ENCODE results near the gene GLB1L3.
"Not testable (repeated sequence)": the region's sequence is repeated elsewhere in the genome, so short reads cannot be mapped to it uniquely, and the experiment has no call there.

The GLB1L3 gene

GRCh38 chr11:134276396-134277182, 410 bp downstream of the GLB1L3 start:
- DNase-seq, result peak; percentile 22

- DNase-seq, result no peak
Measured at GRCh38 chr11:134277183-134278001, 1.2 kb downstream of the GLB1L3 start.

DNA sequence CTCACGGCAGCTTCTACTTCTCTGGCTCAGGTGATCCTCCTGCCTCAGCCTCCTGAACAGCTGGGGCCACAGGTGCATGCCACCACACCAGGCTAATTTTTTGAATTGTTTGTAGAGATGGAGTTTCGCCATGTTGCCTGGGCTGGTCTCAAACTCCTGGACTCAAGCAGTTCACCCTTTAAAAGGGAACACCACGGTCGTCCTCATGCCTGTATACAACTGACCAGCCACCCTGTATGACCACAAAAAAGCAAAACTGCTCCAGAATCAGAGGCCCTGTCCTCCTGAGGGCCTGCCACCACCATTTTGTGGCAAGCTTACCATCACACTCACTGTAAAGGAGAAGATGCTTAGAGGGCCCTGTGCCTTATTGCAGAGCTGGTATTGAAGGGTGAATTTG, 2.2 kb downstream of the GLB1L3 start:
- DNase-seq, result no peak

DNA sequence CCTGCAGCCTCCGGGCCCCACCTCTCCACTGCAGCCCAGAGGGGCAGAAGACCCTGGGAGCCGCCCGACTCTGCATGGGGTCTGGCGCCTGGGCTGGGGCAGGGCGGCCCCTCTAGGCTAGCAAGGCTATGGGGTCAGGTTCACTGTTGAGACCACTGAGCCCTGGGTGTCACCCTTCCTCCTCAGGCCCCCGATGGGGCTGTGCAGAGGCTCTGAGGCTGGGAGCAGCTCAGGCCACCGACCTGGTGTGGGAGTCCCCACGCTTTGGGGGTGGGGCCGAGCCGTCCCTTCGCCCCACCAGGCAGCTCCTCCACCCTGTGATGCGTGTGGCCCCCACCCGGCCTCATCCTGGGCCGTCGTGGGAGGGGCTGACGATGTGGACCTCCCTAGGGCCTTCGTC, 5.5 kb downstream of the GLB1L3 start:
- DNase-seq, result not testable (repeated sequence)

DNA sequence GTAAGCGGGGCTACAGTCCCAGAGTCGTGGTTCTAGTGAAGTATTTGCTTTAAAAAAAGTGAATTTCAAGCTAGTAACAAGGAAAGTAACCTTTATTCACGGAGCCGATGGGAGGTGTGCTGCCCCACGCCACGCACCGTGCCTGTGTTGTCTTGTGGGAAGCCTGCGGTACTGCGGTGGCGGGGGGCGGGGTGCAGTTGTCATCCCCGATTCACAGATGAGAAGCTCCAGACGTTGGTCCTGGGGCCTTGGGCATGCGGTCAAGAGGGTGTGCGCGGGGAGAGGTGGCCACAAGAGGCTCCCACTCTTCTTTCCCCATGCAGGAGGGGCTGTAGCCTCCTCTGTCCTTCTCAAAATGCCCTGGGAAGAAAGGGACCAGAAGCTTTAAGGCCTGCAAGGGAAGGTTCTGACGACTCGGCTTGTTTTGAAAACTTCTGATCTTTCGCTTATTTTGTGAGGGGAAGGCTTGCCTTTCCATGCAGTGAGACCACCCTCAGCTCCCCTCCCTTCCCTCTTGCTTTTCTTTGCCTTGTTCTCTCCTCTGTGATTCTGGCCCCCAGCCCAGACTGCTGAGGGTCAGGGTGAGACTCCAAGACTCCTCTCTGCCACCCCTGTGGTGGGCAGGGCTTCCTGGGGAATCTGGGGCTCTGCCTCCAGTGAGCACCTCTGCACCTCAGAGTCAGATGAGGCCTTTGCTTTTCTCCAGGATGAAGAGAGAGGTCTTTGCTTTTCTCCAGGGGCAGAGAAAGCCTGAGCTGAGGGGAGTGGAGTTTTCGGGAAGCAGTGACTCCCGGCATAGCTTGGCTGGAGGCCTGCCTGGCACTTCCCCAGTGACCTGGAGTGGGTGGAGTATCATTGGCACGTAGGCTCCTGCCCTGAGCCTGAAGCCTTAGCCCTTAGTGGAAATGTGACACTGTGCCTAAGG, 6.2 kb downstream of the GLB1L3 start:
- DNase-seq, result no peak

- DNase-seq, result no peak
Measured at GRCh38 chr11:134283461-134284230, 7.5 kb downstream of the GLB1L3 start.

DNA sequence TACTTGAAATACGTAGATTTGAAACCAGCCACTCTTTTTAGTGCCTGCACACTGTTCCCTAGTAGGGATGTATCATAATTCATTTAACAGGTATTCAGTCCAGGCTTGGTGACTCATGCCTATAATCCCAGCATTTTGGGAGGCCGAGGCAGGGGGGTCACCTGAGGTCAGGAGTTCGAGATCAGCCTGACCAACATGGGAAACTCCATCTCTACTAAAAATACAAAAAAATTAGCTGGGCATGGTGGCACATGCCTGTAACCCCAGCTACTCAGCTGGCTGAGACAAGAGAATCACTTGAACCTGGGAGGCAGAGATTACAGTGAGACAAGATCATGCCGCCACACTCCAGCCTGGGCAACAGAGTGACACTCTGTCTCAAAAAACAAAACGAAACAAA, 8.2 kb downstream of the GLB1L3 start:
- DNase-seq, result not testable (repeated sequence)

GRCh38 chr11:134287561-134287960, 11.4 kb downstream of the GLB1L3 start:
- DNase-seq, result no peak

DNA sequence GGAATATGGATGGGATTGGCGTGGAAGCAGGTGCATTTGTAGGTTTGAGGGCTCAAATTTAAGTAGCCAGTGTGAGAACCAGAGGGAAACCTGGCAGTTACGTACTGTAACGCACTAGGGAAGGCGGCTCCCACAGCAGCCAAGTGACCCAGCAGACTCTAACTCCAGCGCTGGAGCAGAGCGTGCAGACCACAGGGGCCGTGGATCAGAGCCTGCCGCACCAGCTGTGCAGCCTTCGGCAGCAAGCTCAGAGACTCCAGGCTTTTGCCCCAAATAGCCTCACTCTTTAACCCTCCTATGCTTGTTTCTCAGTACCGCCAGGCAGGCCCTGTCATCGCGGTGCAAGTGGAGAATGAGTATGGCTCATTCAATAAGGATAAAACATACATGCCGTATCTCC, 12.3 kb downstream of the GLB1L3 start:
- DNase-seq, result no peak

DNA sequence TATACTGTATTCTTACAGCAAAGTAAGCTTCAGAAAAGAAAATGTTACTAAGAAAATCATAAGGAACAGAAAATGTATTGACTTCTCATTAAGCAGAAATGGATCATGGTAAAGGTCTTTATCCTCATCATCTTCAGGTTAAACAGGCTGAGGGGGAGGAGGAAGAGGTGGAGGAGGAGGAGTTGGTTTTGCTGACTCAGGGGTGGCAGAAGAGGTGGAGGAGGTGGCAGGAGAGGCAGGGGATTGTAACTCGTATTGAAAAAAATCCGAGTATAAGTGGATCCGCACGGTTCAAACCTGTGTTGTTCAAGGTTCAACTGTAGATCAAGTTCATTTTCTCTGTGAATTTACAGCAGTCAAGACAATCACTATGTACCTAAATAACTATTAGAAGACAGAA, 13.0 kb downstream of the GLB1L3 start:
- DNase-seq, result no peak

- no peak for DNase-seq
Measured at GRCh38 chr11:134289789-134290188, 13.6 kb downstream of the GLB1L3 start.

DNA sequence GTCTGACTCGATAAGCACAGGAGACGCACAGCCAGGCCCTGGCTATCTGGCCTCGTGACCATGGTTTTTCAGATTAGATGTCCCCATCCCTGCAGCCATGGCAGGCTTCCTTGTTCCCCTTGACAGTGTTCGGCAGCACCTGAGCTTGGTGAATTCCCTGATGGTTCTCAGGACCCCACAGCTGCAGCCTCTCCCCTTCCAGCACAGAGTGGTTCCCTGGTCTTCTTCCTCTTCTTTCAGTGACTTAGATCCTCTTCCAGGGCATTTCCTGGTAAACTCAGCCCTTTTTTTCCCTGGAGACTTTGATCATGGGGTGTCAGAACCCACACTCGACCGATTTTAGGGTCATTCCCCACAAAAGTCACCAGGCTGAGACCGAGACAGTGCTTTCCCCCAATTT, 14.5 kb downstream of the GLB1L3 start:
- DNase-seq, result no peak

DNA sequence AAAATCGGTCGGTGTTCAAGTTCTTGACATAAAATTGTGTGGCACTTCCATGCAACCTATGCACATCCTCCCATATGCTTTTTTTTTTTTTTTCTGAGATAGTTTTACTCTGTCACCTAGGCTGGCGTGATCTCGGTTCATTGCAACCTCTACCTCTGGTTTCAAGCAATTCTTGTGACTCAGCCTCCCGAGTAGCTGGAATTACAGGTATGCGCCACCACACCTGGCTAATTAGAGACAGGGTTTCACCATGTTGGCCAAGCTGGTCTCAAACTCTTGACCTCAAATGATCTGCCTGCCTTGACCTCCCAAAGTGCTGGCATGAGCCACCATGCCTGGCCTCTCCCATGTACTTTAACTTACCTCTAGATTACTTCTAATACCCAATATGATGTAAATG, 15.0 kb downstream of the GLB1L3 start:
- DNase-seq, result no peak

DNA sequence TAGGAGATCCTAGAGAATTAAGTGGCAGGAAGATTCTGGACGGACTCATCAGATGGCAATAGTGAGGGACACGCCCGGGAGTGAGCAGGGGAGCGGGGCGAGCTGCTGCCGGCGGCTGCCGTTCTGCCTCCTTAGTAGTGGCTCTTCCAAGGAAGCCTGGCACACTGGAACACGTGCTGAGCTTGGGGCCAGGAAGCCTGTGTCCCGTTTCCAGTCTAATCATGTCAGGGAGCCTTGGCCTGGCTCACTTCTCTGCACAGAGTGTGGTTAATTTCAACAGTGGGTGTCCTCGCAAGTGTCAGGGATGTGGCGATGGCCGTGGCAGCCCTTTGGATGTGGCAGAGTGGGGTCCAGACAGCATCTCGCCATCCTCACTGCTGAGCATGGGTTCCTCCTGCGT, 16.5 kb downstream of the GLB1L3 start:
- DNase-seq, result no peak

DNA sequence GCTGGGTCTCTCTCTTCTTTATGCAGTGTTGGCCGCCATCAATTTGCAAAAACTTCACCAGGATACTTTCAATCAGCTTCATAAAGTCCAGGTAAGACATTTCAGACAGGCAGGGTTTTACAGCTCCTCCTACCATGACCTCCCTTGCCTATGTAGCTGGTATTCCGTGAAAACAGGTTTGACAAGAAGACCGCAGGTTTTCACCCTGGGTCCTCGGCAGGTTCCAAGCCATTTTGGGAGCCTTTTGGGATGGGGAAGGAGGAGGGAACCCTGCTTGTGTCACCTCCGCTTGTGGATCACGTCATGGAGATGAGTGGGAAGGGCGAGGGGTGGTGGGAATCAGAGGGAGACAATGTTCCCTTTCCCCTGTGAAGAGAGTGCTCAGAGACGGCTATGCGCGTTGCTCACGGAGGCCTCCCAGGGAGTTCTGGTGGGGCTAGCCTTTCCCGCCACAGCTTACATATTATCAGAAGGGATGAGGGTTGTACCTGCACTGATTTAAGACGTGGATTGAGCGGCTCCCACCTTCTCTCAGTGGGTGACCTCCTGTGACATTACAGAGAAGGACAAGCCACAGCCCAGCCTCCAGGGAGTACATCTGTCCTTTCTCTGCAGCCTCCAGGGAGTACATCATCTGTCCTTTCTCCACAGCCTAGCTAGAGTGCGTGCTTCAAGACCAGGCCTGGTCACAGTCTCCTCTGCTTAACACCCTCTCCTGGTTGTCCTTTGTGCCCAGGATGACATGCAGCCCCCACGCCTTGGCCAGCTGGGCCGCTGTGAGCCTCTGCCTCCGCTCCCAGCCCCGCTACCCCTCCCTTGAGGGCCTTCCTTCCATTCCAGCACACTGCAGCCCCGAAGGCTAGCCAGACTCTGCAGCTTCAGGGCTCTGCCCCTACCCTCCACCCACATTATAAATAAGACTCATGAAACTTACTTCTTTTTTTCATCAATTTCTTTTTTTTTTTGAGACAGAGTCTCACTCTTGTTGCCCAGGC, 17.2 kb downstream of the GLB1L3 start:
- no peak for DNase-seq

GRCh38 chr11:134294664-134295063, 18.5 kb downstream of the GLB1L3 start:
- DNase-seq, result no peak

DNA sequence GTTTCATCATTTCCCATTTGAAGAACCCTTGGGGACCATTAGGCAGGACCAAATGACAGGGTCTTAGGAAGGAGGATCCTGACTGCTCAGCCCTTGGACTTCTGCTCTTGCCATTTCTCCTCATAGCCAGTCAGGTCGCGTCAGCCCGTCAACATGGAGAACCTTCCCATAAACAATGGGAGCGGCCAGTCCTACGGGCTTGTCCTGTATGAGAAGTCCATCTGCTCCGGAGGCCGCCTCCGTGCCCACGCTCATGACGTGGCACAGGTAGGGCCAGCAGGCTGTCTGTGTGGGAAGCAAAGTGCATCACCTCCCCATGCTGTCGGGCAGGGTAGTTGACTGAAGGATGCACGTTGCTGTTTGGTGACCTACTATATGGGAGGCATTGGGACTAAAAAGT, 36.0 kb downstream of the GLB1L3 start:
- DNase-seq, result no peak

GRCh38 chr11:134312807-134313206, 36.6 kb downstream of the GLB1L3 start:
- DNase-seq, result no peak

DNA sequence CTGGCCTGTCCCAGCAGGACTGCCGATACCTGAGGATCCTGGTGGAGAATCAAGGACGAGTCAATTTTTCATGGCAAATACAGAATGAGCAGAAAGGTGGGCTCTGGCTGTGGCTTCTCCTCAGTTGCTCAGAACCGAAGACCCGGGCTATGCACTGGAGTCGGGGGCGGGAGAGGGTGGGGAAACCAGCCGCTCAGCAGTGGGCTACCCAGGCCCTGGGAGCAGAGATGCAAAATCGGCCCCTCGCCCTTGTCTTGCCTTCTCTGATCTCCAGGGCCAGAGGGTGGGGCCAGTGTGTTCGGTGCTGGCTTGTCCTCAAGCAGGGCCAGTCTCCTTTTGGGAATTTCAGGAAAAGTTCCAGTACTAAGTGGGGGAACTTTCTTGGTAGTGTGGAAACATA, 37.2 kb downstream of the GLB1L3 start:
- no peak for DNase-seq

DNA sequence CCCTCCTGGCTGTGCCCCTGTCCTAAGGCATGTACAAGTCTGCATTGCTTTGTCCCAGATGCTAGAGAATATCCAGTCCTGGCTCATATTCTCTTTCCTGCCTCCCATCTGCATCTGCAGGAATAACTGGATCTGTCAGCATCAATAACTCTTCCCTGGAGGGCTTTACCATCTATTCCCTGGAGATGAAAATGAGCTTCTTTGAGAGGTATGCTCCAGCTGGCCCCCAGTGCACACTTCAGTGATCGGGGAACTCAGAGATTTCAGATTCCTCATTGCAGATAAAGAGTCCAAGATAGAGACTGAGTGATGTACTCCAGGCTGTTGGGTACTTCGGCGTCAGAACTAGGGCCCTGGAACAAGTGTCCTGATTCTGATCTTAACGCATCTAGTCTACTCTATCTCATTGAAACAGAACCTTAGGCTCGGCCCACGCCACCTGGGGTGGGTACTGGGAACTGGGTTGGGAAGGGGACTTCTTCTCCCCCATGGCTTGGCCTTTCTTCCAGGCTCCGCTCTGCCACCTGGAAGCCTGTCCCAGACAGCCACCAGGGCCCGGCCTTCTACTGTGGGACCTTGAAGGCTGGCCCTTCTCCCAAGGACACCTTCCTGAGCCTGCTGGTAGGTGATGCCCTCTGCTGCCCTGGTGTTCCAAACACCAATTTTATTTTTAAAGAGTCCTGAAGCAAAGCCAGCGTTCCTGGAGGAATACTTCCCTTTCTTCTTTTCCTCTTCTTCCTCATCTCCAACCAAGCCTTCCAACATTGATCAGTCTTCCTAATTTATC, 37.8 kb downstream of the GLB1L3 start:
- DNase-seq, result no peak
